NCI-H146 (cell line): Measurements from ENCODE around the gene INTS6L.
"Not testable (repeated sequence)": the region's sequence is repeated elsewhere in the genome, so short reads cannot be mapped to it uniquely, and the experiment has no call there.

ENCODE experiments used
- DNase-seq: peaks from one replicate; lab custom pipeline; 2025; lab: John Stamatoyannopoulos, UW

Gene INTS6L

DNA sequence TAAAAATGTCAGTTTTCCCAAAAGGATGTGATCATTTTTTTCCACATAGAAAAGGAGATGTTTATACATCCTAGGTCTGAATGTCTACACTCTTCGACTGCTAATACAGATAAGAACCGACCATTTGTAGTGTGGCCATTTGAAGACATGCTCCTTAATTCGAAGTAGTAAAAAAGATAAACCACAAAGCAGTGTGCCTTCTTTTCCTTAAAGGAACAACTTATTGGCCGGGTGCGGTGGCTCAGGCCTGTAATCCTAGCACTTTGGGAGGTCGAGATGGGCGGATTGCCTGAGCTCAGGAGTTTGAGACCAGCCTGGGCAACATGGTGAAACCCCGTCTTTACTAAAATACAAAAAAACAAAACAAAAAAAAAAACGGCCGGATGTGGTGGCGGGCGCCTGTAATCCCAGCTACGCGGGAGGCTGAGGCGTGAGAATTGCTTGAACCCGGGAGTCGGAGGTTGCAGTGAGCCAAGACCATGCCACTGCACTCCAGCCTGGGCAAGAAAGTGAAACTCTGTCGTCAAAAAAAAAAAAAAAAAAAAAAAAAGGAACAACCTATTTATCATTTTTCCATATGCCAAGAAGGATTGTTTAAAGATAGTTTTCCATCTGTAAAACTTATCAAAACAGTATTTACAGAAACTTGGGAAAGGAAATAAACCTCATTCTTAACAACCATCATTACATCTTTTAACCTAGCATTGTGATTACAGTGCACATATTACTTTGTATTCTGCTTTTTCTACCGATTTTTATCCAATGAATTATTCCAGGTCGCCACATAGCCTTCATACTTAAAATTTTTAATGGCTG is 2.6 kb downstream of the INTS6L start:
- DNase-seq: no peak

DNA sequence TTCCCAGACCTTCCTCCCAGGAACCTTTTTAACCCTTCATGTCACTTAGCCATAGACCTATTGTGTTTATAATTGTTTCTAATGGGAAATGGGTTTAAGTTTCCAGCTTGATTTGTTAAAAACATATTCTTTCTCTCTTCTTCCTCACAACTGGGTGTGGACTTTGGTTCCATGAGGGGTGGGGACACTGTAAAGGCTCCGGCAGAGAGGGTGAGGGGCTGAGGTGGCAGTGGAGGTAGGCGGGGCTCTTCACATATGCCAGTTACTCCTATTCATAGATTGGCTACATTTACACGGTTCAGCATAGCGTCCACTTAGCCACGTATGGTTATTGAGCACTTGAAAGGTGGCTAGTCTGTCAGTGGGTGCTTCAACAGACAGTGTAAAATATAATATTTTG is 7.8 kb downstream of the INTS6L start:
- DNase-seq: no peak

DNA sequence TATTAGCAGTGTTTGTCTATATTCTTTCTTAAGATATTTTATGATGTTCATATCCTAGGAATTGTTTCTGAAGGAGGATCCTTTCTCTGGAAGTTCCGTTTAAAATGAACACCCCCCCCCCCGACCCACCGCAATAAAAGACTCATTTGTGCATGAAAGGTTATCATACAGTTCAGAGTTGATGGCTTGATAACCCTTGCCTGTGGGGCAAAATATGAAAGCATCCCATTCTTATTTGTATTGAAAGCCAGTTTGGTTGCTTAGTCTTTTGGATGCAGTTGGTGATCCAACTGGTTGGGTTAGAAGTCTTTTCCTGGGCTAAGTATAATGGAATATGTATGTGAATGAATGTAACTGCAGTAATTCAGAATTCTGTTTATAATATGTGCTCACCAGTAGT is 8.3 kb downstream of the INTS6L start:
- DNase-seq: no peak

DNA sequence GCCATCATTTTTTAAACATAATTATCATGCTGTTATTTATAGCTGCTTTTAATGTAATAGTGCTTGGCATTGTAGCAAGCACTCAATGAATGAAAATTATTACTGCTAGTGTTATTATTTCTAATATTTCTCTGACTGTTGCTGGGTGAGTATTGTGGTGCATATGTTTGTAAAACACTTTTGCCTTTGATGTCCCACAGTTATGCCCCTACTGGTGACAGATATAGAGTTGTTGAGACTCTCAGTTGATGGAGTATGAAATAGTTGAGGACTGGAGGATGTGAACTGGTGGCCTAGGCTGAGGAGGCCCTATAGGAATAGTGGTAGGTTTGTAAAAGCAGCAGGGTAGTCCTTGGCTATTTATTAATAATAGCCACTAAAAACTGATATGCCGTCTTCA is 9.6 kb downstream of the INTS6L start:
- DNase-seq: no peak

GRCh38 chrX:135531813-135532212 is 11.4 kb downstream of the INTS6L start:
- DNase-seq: no peak

GRCh38 chrX:135535077-135535940 is 14.8 kb downstream of the INTS6L start:
- no peak for DNase-seq

- DNase-seq: no peak
These were observed 16.4 kb downstream of the INTS6L start for GRCh38 chrX:135536877-135537276.

DNA sequence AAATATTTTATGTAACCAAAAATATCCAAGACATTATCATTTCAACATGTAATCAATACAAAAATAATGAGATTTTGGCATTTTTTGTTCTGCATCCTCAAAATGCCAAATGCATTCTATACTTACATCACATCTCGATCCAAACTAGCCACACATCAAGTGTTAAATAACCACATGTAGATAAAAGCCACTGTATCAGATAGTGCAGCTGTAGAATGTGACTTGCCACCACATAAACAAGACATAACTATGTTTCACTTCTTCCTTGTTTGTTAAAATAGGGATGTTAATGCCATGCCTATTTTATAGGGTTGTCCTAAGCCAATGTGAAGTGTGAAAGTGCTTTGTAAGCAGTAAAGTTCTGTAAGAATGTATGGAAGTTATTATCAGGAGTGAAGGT is 20.9 kb downstream of the INTS6L start:
- no peak for DNase-seq

GRCh38 chrX:135543172-135543571 is 22.7 kb downstream of the INTS6L start:
- no peak for DNase-seq

- DNase-seq: no peak
These were observed 23.5 kb downstream of the INTS6L start for GRCh38 chrX:135543924-135544323.

GRCh38 chrX:135544338-135544948 is 24.0 kb downstream of the INTS6L start:
- no peak for DNase-seq

- no peak for DNase-seq
These were observed 27.3 kb downstream of the INTS6L start for GRCh38 chrX:135547767-135548166.

GRCh38 chrX:135549519-135549918 is 29.1 kb downstream of the INTS6L start:
- no peak for DNase-seq

DNA sequence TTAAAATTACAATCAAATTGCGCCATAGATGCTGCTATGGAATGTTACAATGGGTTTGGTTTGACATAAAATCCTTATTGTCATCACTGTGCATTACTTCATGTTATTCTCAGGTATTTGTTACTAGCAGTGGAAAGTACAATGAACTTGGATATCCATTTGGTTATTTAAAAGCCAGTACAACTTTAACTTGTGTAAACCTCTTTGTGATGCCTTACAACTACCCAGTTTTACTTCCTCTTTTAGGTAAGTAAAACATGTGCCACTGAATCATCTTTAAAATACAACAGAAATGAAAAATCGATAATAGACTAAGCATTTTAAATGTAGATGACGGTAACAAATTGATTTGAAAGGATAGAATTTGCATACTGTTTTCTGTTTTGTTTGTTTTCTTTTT is 35.6 kb downstream of the INTS6L start:
- DNase-seq: no peak

DNA sequence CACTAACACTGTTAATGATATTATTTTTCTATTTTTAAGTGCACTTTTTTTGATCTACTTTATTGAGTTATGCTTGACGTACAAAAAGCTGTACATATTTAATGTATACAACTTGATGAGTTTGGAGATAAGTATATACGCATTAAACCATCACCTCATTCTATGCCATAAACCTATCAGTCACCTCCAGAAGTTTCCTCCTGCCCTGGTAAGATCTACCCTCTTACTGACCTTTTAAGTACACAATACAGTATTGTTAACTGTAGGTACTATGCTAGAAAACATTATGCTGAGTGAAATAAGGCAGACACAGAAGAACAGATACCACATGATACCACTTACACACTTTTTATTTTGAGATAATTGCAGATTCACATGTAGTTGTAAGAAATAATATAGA is 36.9 kb downstream of the INTS6L start:
- no peak for DNase-seq

DNA sequence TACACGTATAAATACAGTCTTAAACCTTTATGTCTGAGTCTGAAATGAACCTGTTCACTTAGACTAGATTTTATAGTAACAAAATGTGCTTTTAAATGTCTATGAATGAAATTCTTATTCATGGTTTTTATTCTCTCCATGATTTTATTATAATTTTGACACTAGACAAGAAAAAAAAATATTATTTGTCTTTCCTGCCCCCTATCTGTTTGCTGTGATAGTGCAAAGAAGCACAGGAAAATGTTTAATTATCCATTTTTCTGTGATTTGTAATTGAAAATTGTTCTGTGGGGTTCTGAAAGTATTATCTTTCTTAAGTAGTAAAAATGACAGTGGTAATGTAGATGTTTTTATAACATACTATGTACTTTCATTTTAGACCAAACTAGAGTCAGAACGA is 52.0 kb downstream of the INTS6L start:
- DNase-seq: no peak

- DNase-seq: no peak
These were observed 61.0 kb downstream of the INTS6L start for GRCh38 chrX:135581496-135581895.

- DNase-seq: no peak
These were observed 64.7 kb downstream of the INTS6L start for GRCh38 chrX:135585153-135585552.

GRCh38 chrX:135591871-135592270 is 71.4 kb downstream of the INTS6L start:
- DNase-seq: no peak

DNA sequence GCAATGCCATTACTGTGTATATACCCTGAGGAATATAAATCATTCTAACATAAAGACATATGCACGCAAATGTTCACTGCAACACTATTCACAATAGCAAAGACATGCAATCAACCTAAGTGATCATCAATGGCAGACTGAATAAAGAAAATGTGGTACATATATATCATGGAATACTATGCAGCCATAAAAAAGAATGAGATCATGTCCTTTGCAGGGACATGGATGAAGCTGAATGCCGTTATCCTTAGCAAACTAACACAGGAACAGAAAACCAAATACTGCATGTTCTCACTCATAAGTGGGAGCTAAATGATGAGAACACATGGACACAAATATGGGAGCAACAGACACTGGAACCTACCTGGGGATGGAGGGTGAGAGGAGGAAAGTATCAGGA is 73.6 kb downstream of the INTS6L start:
- not testable (repeated sequence) for DNase-seq

- DNase-seq: not testable (repeated sequence)
These were observed 74.0 kb downstream of the INTS6L start for GRCh38 chrX:135594453-135594852.

- no peak for DNase-seq
These were observed 75.1 kb downstream of the INTS6L start for GRCh38 chrX:135595543-135595942.

- peak; percentile 2 for DNase-seq
These were observed 76.0 kb downstream of the INTS6L start for GRCh38 chrX:135596495-135596894.
